GM20000 (cell line): Measurements from ENCODE around the gene EMILIN2.

Source experiments
- DNase-seq: peaks from one replicate; pipeline ENCODE4 v3.0.0; 2012; ENCODE audit warnings: low spot score
- CTCF ChIP-seq: IDR thresholded peaks from 2 replicates; pipeline ENCODE4 v1.5.1; 2012; ENCODE audit warnings: mild to moderate bottlenecking, control low read depth; ENCODE audit errors: extremely low read depth, missing control alignments

Gene EMILIN2

GRCh38 chr18:2916184-2916583 is 69.4 kb downstream of the EMILIN2 start:
- TF ChIP-seq CTCF, result no peak
- no peak for DNase-seq

GRCh38 chr18:2917259-2918047 is 70.6 kb downstream of the EMILIN2 start:
- no peak for TF ChIP-seq CTCF
- no peak for DNase-seq

GRCh38 chr18:2918761-2919550 is 72.2 kb downstream of the EMILIN2 start:
- DNase-seq, result no peak
- no peak for TF ChIP-seq CTCF

DNA sequence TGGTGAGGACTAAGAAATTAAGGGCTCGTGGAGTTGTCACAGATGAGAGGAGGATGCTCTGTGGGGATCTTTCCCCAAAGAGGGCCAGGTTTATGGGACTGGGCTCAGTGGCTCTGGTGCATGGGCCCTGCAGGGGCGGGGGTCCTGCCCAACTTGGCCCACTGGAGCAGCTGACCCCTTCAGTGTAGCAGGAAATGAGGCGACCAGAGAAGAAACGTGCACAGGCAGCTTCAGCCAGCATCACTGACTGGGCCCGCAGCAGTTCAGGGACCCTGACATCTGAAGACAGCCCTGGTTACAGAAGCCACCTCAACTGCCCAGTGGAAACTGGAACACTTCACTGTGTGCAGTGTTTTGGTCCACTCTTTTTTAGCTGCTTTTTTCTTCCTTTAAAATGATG is 72.8 kb downstream of the EMILIN2 start:
- no peak for TF ChIP-seq CTCF
- DNase-seq, result no peak

GRCh38 chr18:2920027-2920426 is 73.2 kb downstream of the EMILIN2 start:
- no peak for TF ChIP-seq CTCF
- no peak for DNase-seq

- TF ChIP-seq CTCF, result no peak
- DNase-seq, result no peak
Measured at GRCh38 chr18:2920546-2921343, 73.9 kb downstream of the EMILIN2 start.
